ENCODE results near the gene FIG4.
"Not testable (repeated sequence)": the region's sequence is repeated elsewhere in the genome, so short reads cannot be mapped to it uniquely, and the experiment has no call there.

Gene FIG4

DNA sequence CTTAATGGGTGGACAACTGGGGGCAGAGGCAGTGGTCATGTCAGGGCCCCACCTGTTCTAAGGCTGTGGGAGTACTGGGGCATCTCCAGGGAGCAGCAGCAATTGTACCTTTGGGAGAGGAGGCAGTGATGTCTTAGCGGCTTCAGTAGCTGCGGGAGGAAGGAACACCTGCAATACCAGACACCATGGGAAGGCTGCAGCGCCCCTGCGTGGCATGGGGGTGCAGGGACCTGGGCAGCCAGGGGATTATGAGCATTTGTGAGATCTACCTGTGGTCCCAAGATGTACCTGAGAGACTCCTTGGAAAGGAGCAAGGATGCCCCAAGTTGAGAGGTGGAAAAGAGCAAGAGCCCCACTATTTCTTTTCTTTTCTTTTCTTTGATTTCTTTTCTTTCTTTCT lies 174.9 kb downstream of the FIG4 start:
- no peak for DNase-seq

DNA sequence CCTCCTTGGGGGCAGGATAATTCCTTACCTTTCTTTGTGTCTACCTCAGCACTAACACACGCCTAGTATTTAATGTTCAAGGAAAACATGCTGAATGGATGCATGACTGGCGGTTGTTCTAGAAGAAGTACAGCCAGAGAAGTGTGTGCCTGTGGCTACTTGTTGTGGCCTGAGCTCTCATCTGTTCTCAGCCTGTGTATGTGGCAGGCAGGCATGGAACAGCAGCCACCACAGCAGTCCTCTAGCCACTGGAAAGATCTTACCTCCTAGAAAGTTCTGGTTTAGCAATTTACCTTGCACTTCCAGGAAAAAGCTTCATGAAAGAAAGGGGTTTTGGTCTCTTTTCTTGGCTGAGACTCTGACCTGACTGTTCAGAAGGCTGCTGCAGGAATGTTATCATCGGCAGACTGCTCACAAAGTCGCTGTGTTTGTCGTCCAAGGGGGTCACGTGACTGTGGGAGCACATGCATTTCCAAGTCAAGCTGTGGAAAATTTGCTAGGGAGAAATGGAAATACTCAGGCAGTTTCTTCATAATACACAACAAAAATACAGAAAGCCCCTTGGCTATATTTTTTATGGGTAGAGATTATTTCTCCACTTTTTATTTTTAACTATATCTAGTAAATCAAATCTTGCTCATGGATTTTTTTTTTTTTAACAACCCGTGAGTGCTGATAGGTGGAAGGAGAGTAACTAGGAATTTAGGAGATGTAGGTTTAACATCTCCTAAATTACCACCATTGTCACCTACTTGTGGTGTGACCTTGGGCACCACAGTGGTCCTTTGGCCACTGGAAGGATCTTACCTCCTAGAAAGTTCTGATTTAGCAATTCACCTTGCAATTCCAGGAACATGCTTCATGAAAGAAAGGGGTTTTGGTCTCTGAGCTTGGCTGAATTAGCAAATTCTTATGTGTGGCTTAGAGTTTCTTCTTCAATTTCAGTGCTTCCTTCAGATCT lies 176.2 kb downstream of the FIG4 start:
- no peak for DNase-seq

DNA sequence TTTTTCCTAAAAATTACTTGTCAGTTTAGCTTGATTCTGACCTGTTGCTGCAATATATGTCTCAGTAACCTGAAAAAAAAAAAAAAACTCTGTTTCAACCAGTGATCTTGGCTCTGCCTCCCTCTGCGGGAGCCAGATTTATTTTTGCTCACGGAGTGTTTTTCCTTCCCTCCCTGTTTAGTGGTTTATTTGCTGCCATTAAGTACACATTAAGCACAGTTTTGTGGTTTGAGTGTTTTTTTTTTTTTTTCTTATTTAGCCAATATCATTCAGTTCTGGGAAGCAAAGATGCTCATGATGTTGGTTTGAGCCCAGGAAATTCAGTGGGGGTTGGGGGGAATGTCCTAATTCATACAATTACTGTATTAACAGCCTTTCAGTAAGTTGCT lies 176.9 kb downstream of the FIG4 start:
- no peak for DNase-seq

DNA sequence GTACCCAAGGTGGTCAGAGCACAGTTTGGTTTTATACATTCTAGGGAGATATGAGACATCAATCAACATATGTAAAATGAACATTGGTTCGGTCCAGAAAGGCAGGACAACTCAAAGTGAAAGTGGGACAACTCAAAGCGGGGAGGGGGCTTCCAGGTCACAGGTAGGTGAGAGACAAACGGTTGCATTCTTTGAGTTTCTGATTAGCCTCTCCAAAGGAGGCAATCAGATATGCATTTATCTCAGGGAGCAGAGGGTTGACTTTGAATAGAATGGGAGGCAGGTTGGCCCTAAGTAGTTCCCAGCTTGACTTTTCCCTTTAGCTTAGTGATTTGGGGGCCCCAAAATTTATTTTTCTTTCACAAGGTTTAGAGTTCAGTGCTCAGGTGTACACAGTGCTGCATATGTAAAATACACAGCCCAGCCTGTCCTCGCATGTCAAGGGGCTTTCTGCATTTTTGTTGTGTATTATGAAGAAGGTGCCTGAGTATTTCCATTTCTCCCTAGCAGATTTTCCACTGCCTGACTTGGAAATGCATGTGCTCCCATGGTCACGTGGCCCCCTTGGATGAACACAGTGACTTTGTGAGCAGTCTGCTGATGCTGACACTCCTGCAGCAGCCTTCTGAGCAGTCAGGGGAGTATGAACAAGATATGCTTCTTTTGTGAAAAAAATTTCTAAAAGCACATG lies 178.4 kb downstream of the FIG4 start:
- not testable (repeated sequence) for DNase-seq

DNA sequence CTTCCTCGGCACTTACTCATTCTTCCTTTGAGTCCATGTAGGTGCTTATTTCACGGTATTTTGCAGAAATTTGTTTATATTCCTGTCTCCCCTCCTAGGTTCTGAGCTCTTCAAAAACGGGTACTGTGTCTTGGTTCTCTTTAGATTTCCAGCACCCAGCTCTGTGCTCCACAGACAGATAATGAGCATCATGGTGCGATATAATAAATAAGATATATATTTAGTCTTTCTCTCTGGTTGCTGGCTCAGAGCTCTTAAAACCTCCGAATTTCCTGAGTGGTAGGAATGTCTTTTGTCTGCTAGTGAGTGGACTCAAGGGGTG lies 179.0 kb downstream of the FIG4 start:
- DNase-seq = no peak

DNA sequence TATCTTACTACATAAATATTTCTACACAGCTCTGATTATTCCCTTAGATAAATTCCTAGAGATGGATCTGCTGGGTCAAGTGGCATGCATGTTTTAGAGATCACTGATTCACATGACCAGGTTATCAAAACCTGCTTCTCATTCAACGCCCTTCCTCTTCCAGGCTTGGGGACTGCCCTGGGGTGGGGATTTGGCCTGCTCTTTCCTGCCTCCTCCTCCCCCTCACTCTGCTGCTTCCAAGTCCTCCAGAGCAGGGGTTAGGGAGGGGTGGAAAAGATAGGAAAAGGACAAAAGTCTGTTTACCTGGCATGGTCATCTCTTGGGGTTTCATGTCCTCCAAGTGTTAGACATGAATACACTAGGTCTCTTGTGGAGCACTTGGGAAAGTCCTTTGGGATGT lies 181.5 kb downstream of the FIG4 start:
- no peak for DNase-seq

DNA sequence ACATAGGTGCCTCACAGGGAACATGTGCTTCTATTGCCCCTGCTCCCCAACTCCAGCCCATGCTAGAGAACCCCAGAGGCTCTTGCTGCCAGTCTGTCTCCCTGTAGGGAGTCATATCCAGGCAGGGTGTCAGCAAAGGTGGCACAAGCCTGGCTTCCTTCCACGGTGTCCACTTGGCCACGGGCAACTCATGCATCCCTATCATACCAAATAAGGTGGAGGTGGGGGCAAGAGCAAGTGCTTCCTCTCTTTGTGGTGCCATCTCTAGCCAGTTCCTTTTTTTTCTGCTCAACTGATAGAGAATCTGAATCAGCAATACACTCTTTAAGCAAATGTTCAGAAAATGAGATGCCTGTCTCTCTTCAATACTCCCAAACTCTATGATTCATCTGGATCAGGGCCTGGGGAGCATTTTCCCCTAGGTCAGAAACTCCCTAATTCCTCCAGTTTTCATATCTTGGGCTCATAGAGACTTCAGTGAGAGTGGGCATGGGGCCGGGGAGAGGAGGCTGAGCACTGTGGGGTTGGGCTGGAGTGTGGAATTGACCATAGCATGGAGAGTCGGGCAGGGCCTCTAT lies 182.0 kb downstream of the FIG4 start:
- no peak for DNase-seq

DNA sequence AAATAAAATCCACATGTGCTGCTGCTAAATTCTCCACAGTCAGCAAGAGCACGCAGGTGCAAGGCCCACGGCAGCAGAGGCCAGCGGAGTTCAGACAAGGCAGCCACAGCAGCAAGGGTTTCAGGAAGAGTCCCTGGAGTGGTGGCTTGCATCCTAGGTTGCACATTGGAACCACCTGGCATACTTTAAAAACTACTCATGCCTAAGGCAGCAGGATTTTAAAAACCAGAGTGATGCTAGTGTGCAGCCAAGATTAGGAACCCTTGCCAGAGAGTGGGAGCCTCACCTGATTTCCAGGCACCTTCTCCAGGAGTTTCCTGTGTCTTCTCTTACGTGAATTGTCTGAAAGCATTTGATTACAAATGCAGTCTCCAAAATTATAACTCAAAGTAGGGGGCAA lies 183.0 kb downstream of the FIG4 start:
- no peak for DNase-seq

DNA sequence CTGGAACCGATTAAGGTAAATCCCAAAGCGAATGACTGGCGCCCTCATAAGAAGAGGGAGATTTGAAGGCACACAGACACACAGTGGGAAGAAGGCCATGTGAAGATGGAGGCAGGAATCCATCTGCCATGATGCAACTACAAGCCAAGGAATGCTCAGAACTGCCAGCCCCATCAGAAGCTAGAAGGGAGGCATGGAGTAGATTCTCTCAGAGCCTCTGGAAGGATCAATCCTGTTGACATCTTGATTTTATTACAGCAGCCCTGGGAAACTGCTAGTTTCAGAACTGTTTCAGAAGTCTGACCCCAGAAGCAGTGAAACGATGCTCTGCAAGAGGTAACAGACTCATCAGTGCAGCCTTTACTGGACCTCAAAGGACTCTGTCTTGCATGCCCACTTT lies 183.5 kb downstream of the FIG4 start:
- no peak for DNase-seq
